GM10248 (cell line): Measurements from ENCODE around the gene CCDC92.
A peak's percentile ranks its signal among the peaks of the same experiment; 100 is the strongest.

Source experiments
- CTCF ChIA-PET: fragments of 300-600 bp; sonication (Branson Sonifier 250); formaldehyde crosslinking; extraction: SDS; loops from one replicate; lab custom pipeline; 2021; ENCODE audit warnings: antibody characterized with exemption; lab: Yijun Ruan, JAX
- POLR2A ChIA-PET: fragments of 350-650 bp; sonication (Branson Sonifier 250); formaldehyde crosslinking; extraction: SDS; loops from one replicate; lab custom pipeline; 2020; ENCODE audit warnings: antibody characterized with exemption; lab: Yijun Ruan, JAX
- DNase-seq: peaks from one replicate; pipeline ENCODE4 v3.0.0; 2012; ENCODE audit errors: extremely low spot score
- TF ChIP-seq, protein P1 (sequence below): IDR thresholded peaks from 2 replicates; pipeline ENCODE4 v1.5.1; 2012; ENCODE audit warnings: mild to moderate bottlenecking, low read depth; ENCODE audit errors: extremely low read depth, missing control alignments, control extremely low read depth

Gene CCDC92

DNA sequence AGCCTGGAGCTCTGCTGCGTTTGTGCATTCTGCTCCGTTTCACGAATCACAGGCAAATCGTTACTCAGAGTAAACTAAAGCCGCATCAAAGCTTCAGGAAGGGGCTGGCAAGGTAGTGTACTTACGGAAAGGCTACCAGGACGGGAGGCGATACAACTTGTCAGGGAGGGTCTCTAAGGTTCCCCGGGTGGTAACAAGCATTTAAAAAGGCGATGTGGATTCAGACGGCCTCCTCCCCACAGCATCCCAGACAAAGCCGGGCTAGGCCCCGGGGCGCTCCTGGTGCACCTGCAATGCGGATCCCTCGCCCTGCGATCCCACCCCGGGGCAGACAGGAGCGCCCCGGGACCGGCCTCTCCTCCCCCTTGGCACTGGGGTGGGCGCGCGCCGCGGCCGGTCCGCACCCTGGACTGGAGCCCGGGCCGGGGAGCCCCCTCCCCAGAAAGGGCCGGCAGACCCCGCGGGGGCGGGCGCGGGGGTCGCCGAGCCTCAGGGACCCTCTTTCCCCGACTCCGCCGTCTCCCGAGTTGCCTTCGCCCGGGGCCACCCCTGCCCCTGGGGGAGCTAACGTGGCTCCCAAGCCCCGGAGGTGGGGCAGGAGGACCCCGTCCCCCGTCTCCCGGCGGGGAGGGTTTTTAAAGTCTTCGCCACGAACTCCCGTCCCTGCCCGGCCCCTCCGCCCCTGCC lies 718 bp downstream of the CCDC92 start:
- ChIA-PET CTCF (interaction anchor here (1.3 kb wide), 1 partner anchor 61 kb away, joined by 3 read pairs; no protein-coding TSS in a partner anchor), POLR2A (no interaction called here)
- TF ChIP-seq, protein P1, sequence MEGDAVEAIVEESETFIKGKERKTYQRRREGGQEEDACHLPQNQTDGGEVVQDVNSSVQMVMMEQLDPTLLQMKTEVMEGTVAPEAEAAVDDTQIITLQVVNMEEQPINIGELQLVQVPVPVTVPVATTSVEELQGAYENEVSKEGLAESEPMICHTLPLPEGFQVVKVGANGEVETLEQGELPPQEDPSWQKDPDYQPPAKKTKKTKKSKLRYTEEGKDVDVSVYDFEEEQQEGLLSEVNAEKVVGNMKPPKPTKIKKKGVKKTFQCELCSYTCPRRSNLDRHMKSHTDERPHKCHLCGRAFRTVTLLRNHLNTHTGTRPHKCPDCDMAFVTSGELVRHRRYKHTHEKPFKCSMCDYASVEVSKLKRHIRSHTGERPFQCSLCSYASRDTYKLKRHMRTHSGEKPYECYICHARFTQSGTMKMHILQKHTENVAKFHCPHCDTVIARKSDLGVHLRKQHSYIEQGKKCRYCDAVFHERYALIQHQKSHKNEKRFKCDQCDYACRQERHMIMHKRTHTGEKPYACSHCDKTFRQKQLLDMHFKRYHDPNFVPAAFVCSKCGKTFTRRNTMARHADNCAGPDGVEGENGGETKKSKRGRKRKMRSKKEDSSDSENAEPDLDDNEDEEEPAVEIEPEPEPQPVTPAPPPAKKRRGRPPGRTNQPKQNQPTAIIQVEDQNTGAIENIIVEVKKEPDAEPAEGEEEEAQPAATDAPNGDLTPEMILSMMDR = no peak
- peak; percentile 31 for DNase-seq

DNA sequence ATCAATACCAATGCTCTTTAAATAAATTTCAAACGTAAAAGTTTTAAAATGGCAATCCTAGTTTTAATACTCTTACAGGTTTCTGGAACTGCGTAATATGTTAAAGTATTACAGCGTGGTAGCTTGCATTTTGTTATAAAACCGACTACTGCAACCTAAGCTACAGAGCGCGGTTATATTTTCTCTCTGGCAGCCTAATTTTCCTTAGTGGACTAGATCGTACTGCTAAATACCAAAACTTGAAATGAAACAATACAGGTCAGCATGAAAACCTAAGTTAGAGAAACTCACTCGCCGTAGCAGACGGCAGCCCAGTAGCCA lies 1.2 kb downstream of the CCDC92 start:
- POLR2A ChIA-PET = no interaction called here
- no peak for DNase-seq
- TF ChIP-seq, protein P1 = no peak
- CTCF ChIA-PET = interaction anchor here (1.3 kb wide), 1 partner anchor 61 kb away, joined by 3 read pairs; no protein-coding TSS in a partner anchor

DNA sequence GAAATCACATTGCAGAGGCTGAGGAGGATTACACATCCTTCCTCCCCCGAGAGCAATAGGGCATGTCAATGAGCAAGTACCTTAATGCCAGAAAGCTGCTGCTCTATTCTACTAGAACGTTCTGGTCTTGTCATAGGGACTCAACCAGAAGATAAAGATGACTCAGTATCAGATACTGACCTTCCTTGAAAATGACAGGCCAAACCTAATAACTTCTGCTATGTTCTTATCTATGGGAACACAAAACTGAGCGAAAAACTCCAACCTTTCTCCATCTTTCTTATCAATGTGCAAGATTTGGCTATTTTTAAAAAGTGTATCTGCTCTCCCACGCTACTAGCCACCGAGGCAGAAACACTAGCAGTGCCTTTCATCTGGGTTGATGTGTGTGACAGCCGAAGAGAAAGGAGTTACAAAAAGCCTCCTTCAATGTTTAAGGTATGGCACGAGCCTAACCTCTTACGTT lies 5.5 kb downstream of the CCDC92 start:
- TF ChIP-seq, protein P1 = no peak
- ChIA-PET CTCF (no interaction called here), POLR2A (no interaction called here)

GRCh38 chr12:123966596-123966995 lies 6.0 kb downstream of the CCDC92 start:
- TF ChIP-seq, protein P1 = no peak
- ChIA-PET POLR2A (no interaction called here), CTCF (interaction anchor here (1.5 to 3.1 kb wide), 3 partner anchors 17 to 62 kb away, joined by 3 to 12 read pairs (median 11); no protein-coding TSS in a partner anchor)
- no peak for DNase-seq

More for the DNA sequence above, 5.5 kb downstream of the CCDC92 start:
- DNase-seq = no peak

DNA sequence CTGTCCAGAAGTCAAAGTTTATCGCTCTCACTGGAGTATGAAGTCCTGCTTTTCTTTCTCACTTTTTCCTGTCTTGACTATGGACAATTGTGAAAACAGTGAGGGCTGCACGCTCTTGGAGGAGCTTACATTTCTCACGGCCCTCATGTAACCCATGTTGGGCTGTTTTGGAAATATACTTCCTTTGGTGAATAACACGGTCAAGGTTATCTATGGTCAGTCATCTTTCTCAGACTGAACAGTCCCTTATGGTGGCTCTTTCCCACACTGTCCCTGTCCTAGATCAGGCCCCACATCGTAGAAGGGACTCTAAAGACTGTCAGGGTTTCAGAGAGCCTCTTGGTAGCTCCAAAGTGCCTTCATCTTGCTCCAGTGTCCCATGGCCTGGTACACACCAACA lies 7.2 kb downstream of the CCDC92 start:
- TF ChIP-seq, protein P1 = no peak
- ChIA-PET CTCF (interaction anchor here (1.1 to 3.1 kb wide), 5 partner anchors 11 to 61 kb away, joined by 3 to 12 read pairs (median 5); no protein-coding TSS in a partner anchor), POLR2A (no interaction called here)
- no peak for DNase-seq

DNA sequence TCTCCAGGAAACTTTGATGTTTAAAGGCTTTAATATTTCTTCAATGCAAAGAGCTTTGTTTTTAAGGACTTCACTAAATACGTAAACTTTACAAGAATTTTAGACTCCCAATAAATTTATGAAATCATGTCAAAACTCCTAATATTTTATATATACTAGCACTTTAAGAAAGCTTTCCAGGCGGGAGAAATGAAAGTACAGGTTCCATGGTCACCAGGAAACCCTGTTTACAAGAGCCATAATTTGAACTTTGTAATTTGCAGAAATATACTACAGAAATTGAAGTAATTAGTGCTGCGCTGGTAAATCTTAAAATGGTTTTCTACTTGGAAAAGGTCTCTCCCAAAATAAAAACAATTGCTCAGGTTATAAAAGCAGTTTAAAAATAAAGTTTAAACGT lies 8.8 kb downstream of the CCDC92 start:
- POLR2A ChIA-PET = no interaction called here
- TF ChIP-seq, protein P1 = no peak
- CTCF ChIA-PET = interaction anchor here (1.5 to 3.1 kb wide), 2 partner anchors 23 to 60 kb away, joined by 5 to 12 read pairs; no protein-coding TSS in a partner anchor
- no peak for DNase-seq
